GM21576 (cell line): ENCODE results near the gene ATRN.
"Not testable (repeated sequence)": the region's sequence is repeated elsewhere in the genome, so short reads cannot be mapped to it uniquely, and the experiment has no call there.

Experiments used
- ATAC-seq: cut with Tn5 transposase; IDR thresholded peaks from one replicate; pipeline ENCODE4 v1.9.1; 2021; ENCODE audit warnings: mild to moderate bottlenecking, moderate library complexity; ENCODE audit not compliant: unreplicated experiment

ATRN gene

GRCh38 chr20:3560578-3560977 lies 89.8 kb downstream of the ATRN start:
- ATAC-seq: no peak

- no peak for ATAC-seq
Observed at GRCh38 chr20:3563133-3563532, 92.3 kb downstream of the ATRN start.

GRCh38 chr20:3563548-3564177 lies 92.8 kb downstream of the ATRN start:
- ATAC-seq: no peak

GRCh38 chr20:3565851-3566250 lies 95.0 kb downstream of the ATRN start:
- ATAC-seq: no peak

- no peak for ATAC-seq
Observed at GRCh38 chr20:3572151-3572550, 101.3 kb downstream of the ATRN start.

GRCh38 chr20:3576363-3576762 lies 105.5 kb downstream of the ATRN start:
- ATAC-seq: no peak

GRCh38 chr20:3577366-3577765 lies 106.5 kb downstream of the ATRN start:
- no peak for ATAC-seq

- ATAC-seq: no peak
Observed at GRCh38 chr20:3580412-3580811, 109.6 kb downstream of the ATRN start.

- ATAC-seq: no peak
Observed at GRCh38 chr20:3583765-3584164, 112.9 kb downstream of the ATRN start.

GRCh38 chr20:3586093-3586492 lies 115.3 kb downstream of the ATRN start:
- no peak for ATAC-seq

GRCh38 chr20:3590164-3590563 lies 119.3 kb downstream of the ATRN start:
- no peak for ATAC-seq

- ATAC-seq: no peak
Observed at GRCh38 chr20:3592931-3593330, 122.1 kb downstream of the ATRN start.

GRCh38 chr20:3595541-3595940 lies 124.7 kb downstream of the ATRN start:
- ATAC-seq: no peak

- ATAC-seq: no peak
Observed at GRCh38 chr20:3603108-3603507, 132.3 kb downstream of the ATRN start.

GRCh38 chr20:3605386-3605886 lies 134.6 kb downstream of the ATRN start:
- not testable (repeated sequence) for ATAC-seq

- no peak for ATAC-seq
Observed at GRCh38 chr20:3606021-3606420, 135.2 kb downstream of the ATRN start.

GRCh38 chr20:3611901-3612300 lies 141.1 kb downstream of the ATRN start:
- no peak for ATAC-seq

- ATAC-seq: no peak
Observed at GRCh38 chr20:3612795-3613572, 142.2 kb downstream of the ATRN start.

GRCh38 chr20:3613821-3614440 lies 143.1 kb downstream of the ATRN start:
- ATAC-seq: no peak

GRCh38 chr20:3614466-3614865 lies 143.6 kb downstream of the ATRN start:
- ATAC-seq: no peak

GRCh38 chr20:3615171-3615840 lies 144.5 kb downstream of the ATRN start:
- not testable (repeated sequence) for ATAC-seq
